Measurements from ENCODE around the gene NXPE4. TPM values are rescaled to one million over a fixed set of nuclear protein-coding genes. Genes with fewer than 3 reads are reported as not detected.

The NXPE4 gene
- polyA plus RNA-seq, 1 donor from 2014 or later, result not detected

DNA sequence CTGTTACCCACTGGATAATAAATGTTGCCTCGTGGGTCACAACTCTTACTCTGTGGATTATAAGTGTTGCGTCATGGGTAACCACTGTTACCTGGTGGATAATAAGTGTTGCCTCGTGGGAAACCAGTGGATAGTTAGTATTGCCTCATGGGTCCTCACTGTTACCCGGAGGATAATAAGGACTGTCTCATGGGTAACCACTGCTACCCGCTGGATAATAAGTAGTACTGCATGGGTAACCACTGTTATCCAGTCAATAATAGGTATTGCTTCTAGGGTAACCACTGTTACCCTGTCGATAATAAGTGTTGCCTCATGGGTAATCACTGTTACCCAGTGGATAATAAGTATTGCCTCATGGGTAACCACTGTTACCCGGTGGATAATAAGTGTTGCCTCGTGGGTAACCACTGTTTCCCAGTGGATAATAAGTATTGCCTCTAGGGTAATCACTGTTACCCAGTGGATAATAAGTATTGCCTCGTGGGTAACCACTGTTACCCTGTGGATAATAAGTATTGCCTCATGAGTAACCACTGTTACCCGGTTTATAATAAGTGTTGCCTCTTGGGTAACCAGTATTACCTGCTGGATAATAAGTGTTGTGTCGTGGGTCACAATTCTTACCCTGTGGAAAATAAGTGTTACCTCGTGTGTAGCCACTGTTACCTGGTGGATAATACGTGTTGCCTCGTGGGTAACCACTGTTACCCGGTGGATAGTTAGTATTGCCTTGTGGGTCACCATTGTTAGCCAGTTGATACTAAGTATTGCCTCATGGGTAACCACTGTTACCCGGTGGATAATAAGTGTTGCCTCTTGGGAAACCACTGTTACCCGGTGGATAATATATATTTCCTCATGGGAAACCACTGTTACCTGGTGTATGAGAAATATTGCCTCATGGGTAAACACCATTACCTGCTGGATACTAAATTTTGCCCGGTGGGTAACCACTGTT is 15.7 kb upstream of the NXPE4 start:
- Histone ChIP-seq H3K4me2 (ENCODE audit: low read length) (no peak overlapping the region), H3K27ac (ENCODE audit: low read length) (no peak overlapping the region), H3F3A (ENCODE audit: insufficient read depth, low read length, poor library complexity, severe bottlenecking) (no peaks in the 10 kb centered on the region), H2AFZ (ENCODE audit: low read depth, low read length) (no peak overlapping the region), H3K27me3 (ENCODE audit: insufficient read depth, low read depth, low read length) (no peaks in the 10 kb centered on the region), H3K79me2 (replicated peaks; ENCODE audit: insufficient read depth, low read length) (no peaks in the 10 kb centered on the region), H3K9me3 (ENCODE audit: low read length) (peaks cover 33% of the 10 kb centered on the region), H3K36me3 (ENCODE audit: insufficient read depth, low read length) (no peaks in the 10 kb centered on the region), H3K9ac (ENCODE audit: low read length) (no peak overlapping the region), H3K4me3 (ENCODE audit: low read length) (no peak overlapping the region), H3K9me2 (ENCODE audit: insufficient read depth, low read length) (no peaks in the 10 kb centered on the region), H4K20me1 (ENCODE audit: insufficient read depth) (no peaks in the 10 kb centered on the region)
- TF ChIP-seq MXI1 (conservative IDR thresholded peaks at IDR 0.05; ENCODE audit: poor library complexity, severe bottlenecking) (no peak), EP300 (conservative IDR thresholded peaks at IDR 0.05; ENCODE audit: poor library complexity, severe bottlenecking) (no peak), POLR2AphosphoS5 (IDR thresholded peaks at IDR 0.05) (no peak), SMC3 (conservative IDR thresholded peaks at IDR 0.05; ENCODE audit: poor library complexity) (no peak), RAD21 (conservative IDR thresholded peaks at IDR 0.05) (no peak), EZH2 (IDR thresholded peaks at IDR 0.05; ENCODE audit: borderline replicate concordance, insufficient read depth, low read length, poor library complexity, severe bottlenecking) (no peak), TAF1 (IDR thresholded peaks at IDR 0.05; ENCODE audit: low read depth) (no peak)
- TF ChIP-seq, protein P1, sequence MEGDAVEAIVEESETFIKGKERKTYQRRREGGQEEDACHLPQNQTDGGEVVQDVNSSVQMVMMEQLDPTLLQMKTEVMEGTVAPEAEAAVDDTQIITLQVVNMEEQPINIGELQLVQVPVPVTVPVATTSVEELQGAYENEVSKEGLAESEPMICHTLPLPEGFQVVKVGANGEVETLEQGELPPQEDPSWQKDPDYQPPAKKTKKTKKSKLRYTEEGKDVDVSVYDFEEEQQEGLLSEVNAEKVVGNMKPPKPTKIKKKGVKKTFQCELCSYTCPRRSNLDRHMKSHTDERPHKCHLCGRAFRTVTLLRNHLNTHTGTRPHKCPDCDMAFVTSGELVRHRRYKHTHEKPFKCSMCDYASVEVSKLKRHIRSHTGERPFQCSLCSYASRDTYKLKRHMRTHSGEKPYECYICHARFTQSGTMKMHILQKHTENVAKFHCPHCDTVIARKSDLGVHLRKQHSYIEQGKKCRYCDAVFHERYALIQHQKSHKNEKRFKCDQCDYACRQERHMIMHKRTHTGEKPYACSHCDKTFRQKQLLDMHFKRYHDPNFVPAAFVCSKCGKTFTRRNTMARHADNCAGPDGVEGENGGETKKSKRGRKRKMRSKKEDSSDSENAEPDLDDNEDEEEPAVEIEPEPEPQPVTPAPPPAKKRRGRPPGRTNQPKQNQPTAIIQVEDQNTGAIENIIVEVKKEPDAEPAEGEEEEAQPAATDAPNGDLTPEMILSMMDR (IDR thresholded peaks at IDR 0.05; ENCODE audit: poor library complexity, severe bottlenecking), result no peak
- TF ChIP-seq, protein P2, sequence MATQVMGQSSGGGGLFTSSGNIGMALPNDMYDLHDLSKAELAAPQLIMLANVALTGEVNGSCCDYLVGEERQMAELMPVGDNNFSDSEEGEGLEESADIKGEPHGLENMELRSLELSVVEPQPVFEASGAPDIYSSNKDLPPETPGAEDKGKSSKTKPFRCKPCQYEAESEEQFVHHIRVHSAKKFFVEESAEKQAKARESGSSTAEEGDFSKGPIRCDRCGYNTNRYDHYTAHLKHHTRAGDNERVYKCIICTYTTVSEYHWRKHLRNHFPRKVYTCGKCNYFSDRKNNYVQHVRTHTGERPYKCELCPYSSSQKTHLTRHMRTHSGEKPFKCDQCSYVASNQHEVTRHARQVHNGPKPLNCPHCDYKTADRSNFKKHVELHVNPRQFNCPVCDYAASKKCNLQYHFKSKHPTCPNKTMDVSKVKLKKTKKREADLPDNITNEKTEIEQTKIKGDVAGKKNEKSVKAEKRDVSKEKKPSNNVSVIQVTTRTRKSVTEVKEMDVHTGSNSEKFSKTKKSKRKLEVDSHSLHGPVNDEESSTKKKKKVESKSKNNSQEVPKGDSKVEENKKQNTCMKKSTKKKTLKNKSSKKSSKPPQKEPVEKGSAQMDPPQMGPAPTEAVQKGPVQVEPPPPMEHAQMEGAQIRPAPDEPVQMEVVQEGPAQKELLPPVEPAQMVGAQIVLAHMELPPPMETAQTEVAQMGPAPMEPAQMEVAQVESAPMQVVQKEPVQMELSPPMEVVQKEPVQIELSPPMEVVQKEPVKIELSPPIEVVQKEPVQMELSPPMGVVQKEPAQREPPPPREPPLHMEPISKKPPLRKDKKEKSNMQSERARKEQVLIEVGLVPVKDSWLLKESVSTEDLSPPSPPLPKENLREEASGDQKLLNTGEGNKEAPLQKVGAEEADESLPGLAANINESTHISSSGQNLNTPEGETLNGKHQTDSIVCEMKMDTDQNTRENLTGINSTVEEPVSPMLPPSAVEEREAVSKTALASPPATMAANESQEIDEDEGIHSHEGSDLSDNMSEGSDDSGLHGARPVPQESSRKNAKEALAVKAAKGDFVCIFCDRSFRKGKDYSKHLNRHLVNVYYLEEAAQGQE (IDR thresholded peaks at IDR 0.05; ENCODE audit: borderline replicate concordance), result no peak

DNA sequence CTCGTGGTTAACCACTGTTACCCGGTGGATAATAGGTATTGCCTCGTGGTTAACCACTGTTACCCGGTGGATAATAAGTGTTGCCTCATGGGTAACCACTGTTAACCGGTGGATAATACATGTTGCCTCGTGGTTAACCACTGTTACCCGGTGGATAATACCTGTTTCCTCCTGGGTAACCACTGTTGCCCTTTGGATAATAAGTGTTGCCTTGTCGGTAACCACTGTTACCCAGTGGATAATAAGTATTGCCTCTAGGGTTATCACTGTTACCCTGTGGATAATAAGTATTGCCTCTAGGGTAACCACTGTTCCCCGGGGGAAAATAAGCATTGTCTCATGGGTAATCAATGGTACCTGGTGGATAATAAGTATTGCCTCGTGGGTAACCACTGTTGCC is 15.0 kb upstream of the NXPE4 start:
- H3K4me2 ChIP-seq (ENCODE audit: low read length), result no peak overlapping the region

More for the DNA sequence above, 15.0 kb upstream of the NXPE4 start:
- no peaks in the 10 kb centered on the region for H3K9me2 ChIP-seq (ENCODE audit: insufficient read depth, low read length)
- no peaks in the 10 kb centered on the region for H4K20me1 ChIP-seq (ENCODE audit: insufficient read depth)
- no peak overlapping the region for H3K4me3 ChIP-seq (ENCODE audit: low read length)
- H3K27ac ChIP-seq (ENCODE audit: low read length), result no peak overlapping the region
- no peaks in the 10 kb centered on the region for H3K36me3 ChIP-seq (ENCODE audit: insufficient read depth, low read length)
- H3K79me2 ChIP-seq (replicated peaks; ENCODE audit: insufficient read depth, low read length), result no peaks in the 10 kb centered on the region
- H3K27me3 ChIP-seq (ENCODE audit: insufficient read depth, low read depth, low read length), result no peaks in the 10 kb centered on the region
- no peaks in the 10 kb centered on the region for H3F3A ChIP-seq (ENCODE audit: insufficient read depth, low read length, poor library complexity, severe bottlenecking)
- peaks cover 39% of the 10 kb centered on the region for H3K9me3 ChIP-seq (ENCODE audit: low read length)
- no peak overlapping the region for H3K9ac ChIP-seq (ENCODE audit: low read length)
- no peak overlapping the region for H2AFZ ChIP-seq (ENCODE audit: low read depth, low read length)
- no peak for TF ChIP-seq EP300 (conservative IDR thresholded peaks at IDR 0.05; ENCODE audit: poor library complexity, severe bottlenecking)
- TF ChIP-seq RAD21 (conservative IDR thresholded peaks at IDR 0.05), result no peak
- TF ChIP-seq SMC3 (conservative IDR thresholded peaks at IDR 0.05; ENCODE audit: poor library complexity), result no peak
- no peak for TF ChIP-seq MXI1 (conservative IDR thresholded peaks at IDR 0.05; ENCODE audit: poor library complexity, severe bottlenecking)
- TF ChIP-seq, protein P2 (IDR thresholded peaks at IDR 0.05; ENCODE audit: borderline replicate concordance), result no peak
- TF ChIP-seq POLR2AphosphoS5 (IDR thresholded peaks at IDR 0.05), result no peak
- TF ChIP-seq EZH2 (IDR thresholded peaks at IDR 0.05; ENCODE audit: borderline replicate concordance, insufficient read depth, low read length, poor library complexity, severe bottlenecking), result no peak
- TF ChIP-seq TAF1 (IDR thresholded peaks at IDR 0.05; ENCODE audit: low read depth), result no peak
- TF ChIP-seq, protein P1 (IDR thresholded peaks at IDR 0.05; ENCODE audit: poor library complexity, severe bottlenecking), result no peak
